HG03066 (cell line): ENCODE data around the gene KIZ.

ENCODE experiments used
- ATAC-seq: cut with Tn5 transposase; IDR thresholded peaks from one replicate; pipeline ENCODE4 v1.9.1; 2021; ENCODE audit warnings: low read depth; ENCODE audit not compliant: unreplicated experiment

The KIZ gene

GRCh38 chr20:21289651-21290050, 163.8 kb downstream of the KIZ start:
- no peak for ATAC-seq

- no peak for ATAC-seq
Observed at GRCh38 chr20:21291026-21291425, 165.1 kb downstream of the KIZ start.

DNA sequence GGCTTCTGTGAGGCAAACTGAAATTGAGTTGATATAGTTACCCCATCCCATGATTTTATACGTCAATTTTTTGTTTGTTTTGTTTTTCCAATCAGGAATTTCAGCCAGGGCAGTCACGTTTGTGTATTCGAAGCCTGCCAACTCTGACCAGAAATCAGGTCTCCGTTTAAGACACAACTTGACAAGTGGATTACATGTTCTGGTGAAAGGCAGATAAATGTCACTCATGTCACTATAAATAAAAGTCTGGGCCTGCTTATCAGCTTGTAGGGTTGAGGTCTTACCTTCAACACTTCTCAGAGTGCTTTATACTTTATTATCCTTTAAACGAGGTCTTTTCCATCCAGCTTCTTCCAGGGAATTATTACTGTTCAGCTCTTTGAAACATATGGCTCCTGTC, 168.9 kb downstream of the KIZ start:
- no peak for ATAC-seq
